Umbilical cord (tissue), 2 donors: ENCODE results near the gene SAXO1. TPM values are rescaled to one million over a fixed set of nuclear protein-coding genes. Genes with fewer than 3 reads are reported as not detected.
"Not testable (repeated sequence)": the region's sequence is repeated elsewhere in the genome, so short reads cannot be mapped to it uniquely, and the experiment has no call there.

ENCODE experiments used
- DNase-seq: peaks from one replicate; pipeline ENCODE4 v3.0.0-alpha.2; 2015; ENCODE audit warnings: low spot score
- total RNA-seq: library from RNA; depleted of rRNA; stranded (reverse); fragments of >200 nt; gene quantifications from one replicate; pipeline ENCODE4 v1.2.3, GENCODE V29; 2014; ENCODE audit warnings: low replicate concordance; ENCODE audit not compliant: insufficient read depth

Gene SAXO1
- total RNA-seq, 1 donor from 2014 or later = 1.9 TPM

GRCh38 chr9:18970393-18970792, 62.6 kb downstream of the SAXO1 start:
- DNase-seq = no peak

GRCh38 chr9:18969128-18969527, 63.9 kb downstream of the SAXO1 start:
- DNase-seq = peak; percentile 97

GRCh38 chr9:18955626-18956025, 77.4 kb downstream of the SAXO1 start:
- DNase-seq = no peak

- DNase-seq = no peak
These were observed 81.1 kb downstream of the SAXO1 start for GRCh38 chr9:18951936-18952335.

GRCh38 chr9:18947892-18948339, 85.1 kb downstream of the SAXO1 start:
- peak; percentile 46 for DNase-seq

- DNase-seq = no peak
These were observed 90.2 kb downstream of the SAXO1 start for GRCh38 chr9:18942801-18943200.

GRCh38 chr9:18941060-18941740, 91.8 kb downstream of the SAXO1 start:
- DNase-seq = no peak

- no peak for DNase-seq
These were observed 93.1 kb downstream of the SAXO1 start for GRCh38 chr9:18939943-18940342.

- no peak for DNase-seq
These were observed 96.7 kb downstream of the SAXO1 start for GRCh38 chr9:18936094-18936871.

- no peak for DNase-seq
These were observed 97.5 kb downstream of the SAXO1 start for GRCh38 chr9:18935541-18935940.

- DNase-seq = not testable (repeated sequence)
These were observed 102.4 kb downstream of the SAXO1 start for GRCh38 chr9:18930611-18931010.

GRCh38 chr9:18928711-18929110, 104.3 kb downstream of the SAXO1 start:
- peak; percentile 30 for DNase-seq

- DNase-seq = no peak
These were observed 106.5 kb downstream of the SAXO1 start for GRCh38 chr9:18926513-18926912.

- no peak for DNase-seq
These were observed 107.1 kb downstream of the SAXO1 start for GRCh38 chr9:18925880-18926279.

- no peak for DNase-seq
These were observed 109.2 kb downstream of the SAXO1 start for GRCh38 chr9:18923671-18924430.

- no peak for DNase-seq
These were observed 109.8 kb downstream of the SAXO1 start for GRCh38 chr9:18923167-18923566.

GRCh38 chr9:18922161-18922885, 110.7 kb downstream of the SAXO1 start:
- no peak for DNase-seq

GRCh38 chr9:18921366-18922075, 111.5 kb downstream of the SAXO1 start:
- DNase-seq = peak; percentile 52

- DNase-seq = no peak
These were observed 112.6 kb downstream of the SAXO1 start for GRCh38 chr9:18920141-18921084.
